Measurements from ENCODE around the gene NBEAL1.
"Not testable (repeated sequence)": the region's sequence is repeated elsewhere in the genome, so short reads cannot be mapped to it uniquely, and the experiment has no call there.

The NBEAL1 gene

DNA sequence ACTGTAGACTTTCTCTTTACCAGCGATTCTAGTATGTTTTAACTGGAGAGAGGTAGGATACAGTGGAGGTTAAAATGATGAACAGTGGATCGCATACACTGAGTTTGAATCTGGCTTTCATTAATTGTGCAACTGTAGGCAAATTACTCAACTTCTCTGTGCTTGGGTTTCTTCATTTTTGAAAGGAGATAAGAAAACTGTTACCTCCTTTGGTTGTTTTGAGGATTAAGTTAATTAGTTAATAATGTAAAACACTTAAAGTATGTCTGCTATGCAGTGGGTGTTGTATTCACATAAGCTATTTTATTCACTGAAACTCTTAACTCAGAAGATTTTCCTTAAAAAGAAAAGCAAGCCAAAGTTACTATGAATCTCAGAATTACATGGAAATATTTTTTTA, 112.3 kb downstream of the NBEAL1 start:
- TF ChIP-seq POLR2AphosphoS5 (IDR thresholded peaks at IDR 0.05; ENCODE audit: low read depth, low read length) = no peak
- no peak for TF ChIP-seq POLR2A (IDR thresholded peaks at IDR 0.05; ENCODE audit: low read depth, low read length)
- TF ChIP-seq TAF1 (IDR thresholded peaks at IDR 0.05; ENCODE audit: borderline replicate concordance, low read depth, low read length) = no peak
- DNase-seq (ENCODE audit: insufficient read length) (no peak), FAIRE-seq (no peak)

DNA sequence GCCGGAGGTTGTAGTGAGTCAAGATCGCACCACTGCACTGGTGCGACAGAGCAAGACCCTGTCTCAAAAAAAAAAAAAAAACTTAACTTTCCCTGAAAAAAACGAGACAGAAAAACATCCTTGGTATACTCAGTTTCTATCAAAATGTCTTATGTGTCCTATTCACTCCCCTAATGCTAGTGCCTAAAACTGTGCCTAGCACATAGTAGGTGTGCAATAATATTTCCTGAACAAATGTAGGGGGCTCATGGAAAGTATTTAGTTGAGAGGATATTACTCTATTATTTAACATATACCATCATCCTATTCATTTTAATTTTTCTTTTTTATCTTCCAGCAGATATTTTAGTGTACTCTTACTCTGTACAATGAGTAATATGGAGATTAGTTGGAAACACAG, 120.4 kb downstream of the NBEAL1 start:
- DNase-seq (ENCODE audit: insufficient read length) (no peak), FAIRE-seq (no peak)
- no peak for TF ChIP-seq TAF1 (IDR thresholded peaks at IDR 0.05; ENCODE audit: borderline replicate concordance, low read depth, low read length)
- no peak for TF ChIP-seq POLR2A (IDR thresholded peaks at IDR 0.05; ENCODE audit: low read depth, low read length)
- TF ChIP-seq POLR2AphosphoS5 (IDR thresholded peaks at IDR 0.05; ENCODE audit: low read depth, low read length) = no peak

DNA sequence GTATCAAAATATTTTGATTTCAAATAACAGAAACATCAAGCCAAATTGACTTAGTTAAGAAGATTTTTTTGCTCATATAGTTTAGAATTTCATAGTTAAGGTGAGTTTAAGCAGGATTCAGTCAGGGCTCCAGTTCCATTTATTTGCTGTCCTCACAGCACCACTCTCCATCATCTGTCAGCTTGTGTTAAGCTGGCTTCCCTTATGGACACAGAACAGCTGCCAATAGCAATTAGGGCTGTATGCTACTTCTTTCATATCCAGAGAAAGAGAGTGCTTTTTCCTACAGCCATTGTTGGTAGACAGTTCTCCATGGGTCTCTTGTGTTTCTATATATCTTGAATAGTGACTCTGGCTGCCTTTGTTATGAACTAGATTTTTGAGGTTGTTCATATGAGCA, 128.7 kb downstream of the NBEAL1 start:
- no peak for FAIRE-seq
- no peak for DNase-seq (ENCODE audit: insufficient read length)
- no peak for TF ChIP-seq POLR2AphosphoS5 (IDR thresholded peaks at IDR 0.05; ENCODE audit: low read depth, low read length)

DNA sequence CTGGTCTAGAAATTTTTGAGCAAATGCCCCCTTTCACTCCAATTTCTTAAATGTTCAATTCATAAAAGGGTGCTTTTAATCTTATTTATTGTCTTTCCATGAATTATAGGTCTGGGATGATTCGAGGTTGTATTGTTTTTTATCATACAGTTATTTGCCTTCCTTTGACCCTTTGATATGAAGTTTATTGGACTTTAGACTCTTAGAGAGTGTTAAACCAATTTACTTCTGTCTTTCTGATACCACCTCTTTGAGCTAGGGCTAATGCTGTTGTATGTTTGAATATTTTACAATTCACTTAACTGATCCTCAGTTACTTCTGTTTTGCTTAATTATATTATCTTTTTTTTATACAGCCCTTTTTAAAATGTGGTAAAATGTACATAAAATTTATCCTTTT, 134.5 kb downstream of the NBEAL1 start:
- TF ChIP-seq POLR2A (IDR thresholded peaks at IDR 0.05; ENCODE audit: low read depth, low read length) (no peak), TAF1 (IDR thresholded peaks at IDR 0.05; ENCODE audit: borderline replicate concordance, low read depth, low read length) (no peak)
- FAIRE-seq (no peak), DNase-seq (ENCODE audit: insufficient read length) (no peak)

DNA sequence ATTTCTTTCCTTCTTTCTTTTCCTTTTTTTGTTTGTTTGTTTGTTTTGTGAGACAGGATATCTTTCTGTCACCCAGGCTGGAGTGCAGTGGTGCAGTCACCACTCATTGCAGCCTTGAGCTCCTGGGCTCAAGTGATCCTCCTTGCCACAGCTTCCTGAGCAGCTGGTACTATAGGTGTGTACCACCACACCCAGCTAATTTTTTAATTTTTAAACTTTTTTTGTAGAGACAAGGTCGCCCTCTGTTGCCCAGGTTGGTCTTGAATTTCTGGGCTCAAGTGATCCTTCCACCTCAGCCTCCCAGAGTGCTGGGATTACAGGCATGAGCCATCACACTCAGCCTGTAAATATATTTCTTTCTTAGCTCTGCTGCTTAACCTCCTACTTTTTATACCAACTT, 140.7 kb downstream of the NBEAL1 start:
- FAIRE-seq (no peak), DNase-seq (ENCODE audit: insufficient read length) (no peak)
- TF ChIP-seq TAF1 (IDR thresholded peaks at IDR 0.05; ENCODE audit: borderline replicate concordance, low read depth, low read length) (no peak), POLR2AphosphoS5 (IDR thresholded peaks at IDR 0.05; ENCODE audit: low read depth, low read length) (no peak), POLR2A (IDR thresholded peaks at IDR 0.05; ENCODE audit: low read depth, low read length) (no peak)

DNA sequence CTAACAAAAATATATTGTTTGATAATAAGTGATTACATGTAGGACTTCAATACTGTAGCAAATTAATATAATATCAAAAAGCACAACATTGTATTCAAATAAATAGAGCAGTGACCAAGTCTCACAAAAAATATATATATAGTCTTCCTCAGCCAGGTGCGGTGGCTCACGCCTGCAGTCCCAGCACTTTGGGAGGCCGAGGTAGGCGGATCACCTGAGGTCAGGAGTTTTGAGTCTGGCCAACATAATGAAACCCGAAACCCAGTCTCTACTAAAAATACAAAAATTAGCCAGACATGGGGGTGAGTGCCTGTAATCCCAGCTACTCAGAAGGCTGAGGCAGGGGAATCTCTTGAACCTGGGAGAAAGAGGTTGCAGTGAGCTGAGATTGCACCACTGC, 148.0 kb downstream of the NBEAL1 start:
- not testable (repeated sequence) for DNase-seq (ENCODE audit: insufficient read length); FAIRE-seq

DNA sequence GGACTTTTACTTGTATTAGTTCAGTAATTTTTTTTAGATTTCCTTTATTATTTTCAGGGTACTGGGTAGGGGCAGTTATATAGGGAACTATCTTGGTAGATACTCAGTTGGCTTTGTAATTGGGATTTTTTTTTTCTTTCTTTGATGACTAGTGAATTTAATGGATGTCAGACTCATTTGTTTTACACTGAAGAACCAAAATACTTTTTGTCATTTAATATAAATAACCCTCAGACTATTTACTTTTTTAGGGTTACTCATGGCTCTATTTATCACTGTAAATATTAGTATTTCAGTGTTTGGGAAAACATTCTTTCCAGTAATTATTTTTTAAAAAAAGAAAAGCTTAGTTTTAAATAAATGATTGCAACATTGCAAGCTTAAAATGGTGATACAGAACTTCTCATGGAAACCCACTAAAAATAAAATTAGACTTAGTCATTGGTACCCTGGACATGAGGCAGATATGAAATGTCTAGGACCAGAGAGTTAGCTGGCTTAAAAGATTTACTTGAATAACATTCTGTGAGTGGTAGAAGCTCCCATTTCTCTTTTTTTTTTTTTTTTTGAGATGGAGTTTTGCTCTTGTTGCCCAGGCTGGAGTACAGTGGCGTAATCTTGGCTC, 149.7 kb downstream of the NBEAL1 start:
- DNase-seq (ENCODE audit: insufficient read length) = no peak
- no peak for FAIRE-seq
- no peak for TF ChIP-seq POLR2AphosphoS5 (IDR thresholded peaks at IDR 0.05; ENCODE audit: low read depth, low read length)

DNA sequence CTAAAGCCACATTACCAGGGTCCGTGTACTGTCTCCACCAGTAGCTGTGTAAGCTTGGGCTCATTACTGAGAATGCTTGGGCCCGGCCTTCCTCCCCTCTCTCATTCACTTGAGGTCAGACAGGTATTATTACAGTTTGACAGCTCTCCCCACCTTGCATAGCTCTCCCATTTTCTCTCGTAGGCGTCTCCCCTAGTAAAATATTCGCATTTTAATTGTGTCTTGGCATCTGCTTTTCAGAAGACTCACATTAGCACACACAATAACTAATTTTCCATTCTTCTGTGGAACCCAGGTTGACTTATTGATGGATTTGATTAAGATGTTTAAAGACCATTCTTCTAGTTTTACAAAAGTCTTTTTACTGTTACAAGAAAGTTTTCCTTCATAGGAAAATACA, 153.1 kb downstream of the NBEAL1 start:
- no peak for FAIRE-seq
- TF ChIP-seq TAF1 (IDR thresholded peaks at IDR 0.05; ENCODE audit: borderline replicate concordance, low read depth, low read length) = no peak
- no peak for TF ChIP-seq POLR2A (IDR thresholded peaks at IDR 0.05; ENCODE audit: low read depth, low read length)
- no peak for TF ChIP-seq POLR2AphosphoS5 (IDR thresholded peaks at IDR 0.05; ENCODE audit: low read depth, low read length)
- no peak for DNase-seq (ENCODE audit: insufficient read length)

DNA sequence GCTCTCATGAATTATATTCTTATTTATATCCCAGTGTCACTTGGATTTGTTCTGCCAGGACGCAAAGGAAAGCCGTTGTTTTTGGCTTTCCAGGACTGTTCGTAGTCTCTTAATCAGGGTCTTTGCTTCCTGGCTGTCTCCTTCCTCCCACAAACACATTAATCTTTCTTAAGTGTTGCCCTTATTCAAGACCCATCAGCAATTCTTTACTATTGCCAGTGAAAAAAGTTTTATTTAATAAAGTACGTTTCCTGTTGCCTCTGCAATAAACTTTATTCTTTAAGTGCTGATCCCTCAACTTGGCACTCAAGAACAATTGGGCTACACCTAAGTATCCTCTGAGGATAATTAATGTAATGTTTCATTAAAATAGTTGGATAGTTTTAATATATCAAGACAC, 155.8 kb downstream of the NBEAL1 start:
- no peak for DNase-seq (ENCODE audit: insufficient read length)
- no peak for FAIRE-seq
- TF ChIP-seq POLR2AphosphoS5 (IDR thresholded peaks at IDR 0.05; ENCODE audit: low read depth, low read length) (no peak), POLR2A (IDR thresholded peaks at IDR 0.05; ENCODE audit: low read depth, low read length) (no peak), TAF1 (IDR thresholded peaks at IDR 0.05; ENCODE audit: borderline replicate concordance, low read depth, low read length) (no peak)

DNA sequence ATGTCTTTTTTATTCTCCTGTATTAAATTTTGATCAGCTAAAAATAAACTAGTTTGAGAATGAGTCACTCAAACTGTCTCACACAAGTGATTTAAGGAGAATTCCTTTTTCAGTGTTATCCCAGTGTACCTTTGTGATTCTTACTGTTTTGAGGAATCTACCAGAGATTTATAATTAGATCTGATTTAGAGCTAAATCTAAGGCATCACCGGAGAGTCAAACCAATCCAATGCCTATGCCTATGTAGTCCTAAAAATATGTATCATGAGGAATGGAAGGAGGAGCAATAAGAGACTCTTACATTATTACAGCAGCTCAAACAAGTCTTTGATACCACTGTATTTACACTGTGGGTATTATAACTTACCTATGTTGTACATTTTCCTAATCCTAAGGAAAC, 160.7 kb downstream of the NBEAL1 start:
- FAIRE-seq (no peak), DNase-seq (ENCODE audit: insufficient read length) (no peak)
- no peak for TF ChIP-seq POLR2A (IDR thresholded peaks at IDR 0.05; ENCODE audit: low read depth, low read length)
- no peak for TF ChIP-seq POLR2AphosphoS5 (IDR thresholded peaks at IDR 0.05; ENCODE audit: low read depth, low read length)
- TF ChIP-seq TAF1 (IDR thresholded peaks at IDR 0.05; ENCODE audit: borderline replicate concordance, low read depth, low read length) = no peak

DNA sequence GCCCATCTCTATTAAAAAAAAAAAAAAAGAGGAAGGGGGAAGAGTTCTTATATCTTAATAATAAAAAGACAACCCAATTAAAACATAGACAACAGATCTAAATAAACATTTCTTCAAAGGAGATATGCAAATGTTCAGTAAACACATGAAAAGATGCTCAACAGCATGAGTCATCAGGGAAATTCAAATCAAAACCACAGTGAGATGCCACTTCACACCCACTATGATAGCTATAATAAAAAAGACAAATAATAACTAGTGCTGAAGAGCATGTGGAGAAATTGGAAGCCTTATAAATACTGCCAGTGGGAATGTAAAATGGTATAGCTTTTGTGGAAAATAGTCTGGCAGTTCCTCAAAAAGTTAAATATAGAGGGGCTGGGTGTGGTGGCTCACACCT, 162.7 kb downstream of the NBEAL1 start:
- no peak for TF ChIP-seq POLR2AphosphoS5 (IDR thresholded peaks at IDR 0.05; ENCODE audit: low read depth, low read length)
- DNase-seq (ENCODE audit: insufficient read length) = no peak
- no peak for FAIRE-seq

DNA sequence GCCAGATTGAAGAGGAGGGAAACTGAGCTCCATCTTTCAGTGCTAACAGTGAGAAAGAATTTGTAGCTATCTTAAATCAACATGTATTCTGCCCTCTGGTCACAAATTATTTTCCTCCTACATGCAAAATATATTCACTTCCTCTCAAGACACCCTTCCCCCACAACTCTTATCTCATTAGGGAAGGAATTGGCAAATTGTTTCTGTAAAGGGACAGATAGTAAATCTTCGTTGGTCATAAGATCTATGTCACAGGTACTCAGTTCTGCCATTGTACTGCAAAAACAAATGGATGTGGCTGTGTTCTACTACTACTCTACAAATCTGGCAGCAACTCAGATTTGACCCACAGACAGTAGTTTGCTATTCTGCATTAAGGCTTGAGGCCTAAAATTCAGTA, 171.2 kb downstream of the NBEAL1 start:
- FAIRE-seq (no peak), DNase-seq (ENCODE audit: insufficient read length) (no peak)
- TF ChIP-seq POLR2AphosphoS5 (IDR thresholded peaks at IDR 0.05; ENCODE audit: low read depth, low read length) = no peak
- no peak for TF ChIP-seq TAF1 (IDR thresholded peaks at IDR 0.05; ENCODE audit: borderline replicate concordance, low read depth, low read length)
- TF ChIP-seq POLR2A (IDR thresholded peaks at IDR 0.05; ENCODE audit: low read depth, low read length) = no peak

DNA sequence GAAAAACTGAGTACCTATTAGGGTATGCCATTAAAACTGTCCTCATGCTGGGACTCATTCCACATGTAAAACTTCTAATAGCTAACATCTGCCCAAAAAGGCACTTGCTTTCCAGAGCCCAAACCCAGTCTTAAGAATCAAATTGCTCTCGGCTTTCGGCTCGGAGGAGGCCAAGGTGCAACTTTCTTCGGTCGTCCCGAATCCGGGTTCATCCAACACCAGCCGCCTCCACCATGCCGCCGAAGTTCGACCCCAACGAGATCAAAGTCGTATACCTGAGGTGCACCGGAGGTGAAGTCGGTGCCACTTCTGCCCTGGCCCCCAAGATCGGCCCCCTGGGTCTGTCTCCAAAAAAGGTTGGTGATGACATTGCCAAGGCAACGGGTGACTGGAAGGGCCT, 175.9 kb downstream of the NBEAL1 start:
- DNase-seq (ENCODE audit: insufficient read length); FAIRE-seq: not testable (repeated sequence)

DNA sequence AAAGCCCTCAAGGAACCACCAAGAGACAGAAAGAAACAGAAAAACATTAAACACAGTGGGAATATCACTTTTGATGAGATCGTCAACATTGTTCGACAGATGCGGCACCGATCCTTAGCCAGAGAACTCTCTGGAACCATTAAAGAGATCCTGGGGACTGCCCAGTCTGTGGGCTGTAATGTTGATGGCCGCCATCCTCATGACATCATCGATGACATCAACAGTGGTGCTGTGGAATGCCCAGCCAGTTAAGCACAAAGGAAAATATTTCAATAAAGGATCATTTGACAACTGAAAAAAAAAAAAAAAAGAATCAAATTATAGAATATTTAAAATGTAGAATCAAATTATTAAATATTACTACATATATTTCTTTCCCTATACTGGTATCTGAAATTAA, 176.4 kb downstream of the NBEAL1 start:
- FAIRE-seq; DNase-seq (ENCODE audit: insufficient read length): not testable (repeated sequence)

All from GM12892 (cell line).